ENCODE measurements around the gene NCAPH2. TPM values are rescaled to one million over a fixed set of nuclear protein-coding genes. Genes with fewer than 3 reads are reported as not detected.

The NCAPH2 gene
- total and polyA plus RNA-seq, 2 of the 13 experiments (the other 11 are each of a cell fraction or from before 2014, with no cell fraction given): 28.1 to 64.4 TPM

DNA sequence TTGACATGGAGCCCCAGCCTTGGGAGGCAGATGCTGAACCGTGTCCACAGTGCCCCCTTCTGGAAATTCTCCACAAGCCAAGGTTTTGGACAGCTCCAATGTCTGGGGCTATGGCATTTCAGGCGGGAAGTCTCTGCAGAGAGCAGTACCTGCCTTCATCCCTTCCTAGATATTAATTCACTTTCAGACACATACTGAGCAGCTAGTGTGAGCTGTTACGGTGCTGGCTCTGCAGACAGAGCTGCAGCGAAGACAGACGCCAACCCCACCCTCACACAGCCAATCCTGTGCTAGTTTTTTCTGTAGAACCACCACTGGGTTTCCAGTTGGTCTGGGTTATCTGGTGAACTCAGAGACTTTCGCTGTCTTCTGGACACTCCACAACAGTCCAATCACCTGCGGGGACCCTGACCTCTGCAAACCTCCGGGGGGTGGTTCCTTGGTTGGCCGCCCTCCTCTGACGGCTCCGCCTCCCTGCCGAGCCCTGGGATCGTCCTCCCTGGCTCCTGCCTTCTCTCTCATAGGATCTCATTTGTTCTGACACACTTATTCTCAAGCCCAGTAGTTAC is 9.6 kb upstream of the NCAPH2 start:
- peak overlapping the region in 1 of 3 experiments; percentile 33; a peak in 2 of 6 replicates for H3K4me3 ChIP-seq (replicated peaks in 1 of 3; ENCODE audit: insufficient read depth in 1 of 3, low read depth in 2 of 3, low read length in 3 of 3)
- TF ChIP-seq ZNF501 (CRISPR knock-in tag; IDR thresholded peaks at IDR 0.05): peak; percentile 39; the same call in 1 of the 2 replicates
- TF ChIP-seq, protein P1, sequence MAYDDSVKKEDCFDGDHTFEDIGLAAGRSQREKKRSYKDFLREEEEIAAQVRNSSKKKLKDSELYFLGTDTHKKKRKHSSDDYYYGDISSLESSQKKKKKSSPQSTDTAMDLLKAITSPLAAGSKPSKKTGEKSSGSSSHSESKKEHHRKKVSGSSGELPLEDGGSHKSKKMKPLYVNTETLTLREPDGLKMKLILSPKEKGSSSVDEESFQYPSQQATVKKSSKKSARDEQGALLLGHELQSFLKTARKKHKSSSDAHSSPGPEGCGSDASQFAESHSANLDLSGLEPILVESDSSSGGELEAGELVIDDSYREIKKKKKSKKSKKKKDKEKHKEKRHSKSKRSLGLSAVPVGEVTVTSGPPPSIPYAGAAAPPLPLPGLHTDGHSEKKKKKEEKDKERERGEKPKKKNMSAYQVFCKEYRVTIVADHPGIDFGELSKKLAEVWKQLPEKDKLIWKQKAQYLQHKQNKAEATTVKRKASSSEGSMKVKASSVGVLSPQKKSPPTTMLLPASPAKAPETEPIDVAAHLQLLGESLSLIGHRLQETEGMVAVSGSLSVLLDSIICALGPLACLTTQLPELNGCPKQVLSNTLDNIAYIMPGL (CRISPR knock-in tag; IDR thresholded peaks at IDR 0.05; ENCODE audit: borderline replicate concordance in 1 of 2, low read depth in 1 of 2): peak; percentile 74 to 84
- TF ChIP-seq, protein P2, sequence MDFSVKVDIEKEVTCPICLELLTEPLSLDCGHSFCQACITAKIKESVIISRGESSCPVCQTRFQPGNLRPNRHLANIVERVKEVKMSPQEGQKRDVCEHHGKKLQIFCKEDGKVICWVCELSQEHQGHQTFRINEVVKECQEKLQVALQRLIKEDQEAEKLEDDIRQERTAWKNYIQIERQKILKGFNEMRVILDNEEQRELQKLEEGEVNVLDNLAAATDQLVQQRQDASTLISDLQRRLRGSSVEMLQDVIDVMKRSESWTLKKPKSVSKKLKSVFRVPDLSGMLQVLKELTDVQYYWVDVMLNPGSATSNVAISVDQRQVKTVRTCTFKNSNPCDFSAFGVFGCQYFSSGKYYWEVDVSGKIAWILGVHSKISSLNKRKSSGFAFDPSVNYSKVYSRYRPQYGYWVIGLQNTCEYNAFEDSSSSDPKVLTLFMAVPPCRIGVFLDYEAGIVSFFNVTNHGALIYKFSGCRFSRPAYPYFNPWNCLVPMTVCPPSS (IDR thresholded peaks at IDR 0.05): no peak
- no peak for TF ChIP-seq ZNF629 (CRISPR knock-in tag; conservative IDR thresholded peaks at IDR 0.05)
- TF ChIP-seq ZNF780A (CRISPR knock-in tag; IDR thresholded peaks at IDR 0.05): no peak
- no peak for TF ChIP-seq RBM22 (optimal IDR thresholded peaks at IDR 0.05; ENCODE audit: low read length)
- TF ChIP-seq TARDBP (CRISPR knock-in tag; IDR thresholded peaks at IDR 0.05): peak; percentile 47; the same call in 1 of the 2 replicates
- TF ChIP-seq MED1 (CRISPR knock-in tag; IDR thresholded peaks at IDR 0.05): peak; percentile 45; the same call in 1 of the 2 replicates
- TF ChIP-seq CHD4 (IDR thresholded peaks at IDR 0.05; ENCODE audit: borderline replicate concordance, low read length): 0 out of 2 replicates have a peak, but pooled peaks have one; percentile 31
- TF ChIP-seq HNRNPH1 (optimal IDR thresholded peaks at IDR 0.05; ENCODE audit: low read depth, low read length): no peak
- TF ChIP-seq ZNF44 (CRISPR knock-in tag; IDR thresholded peaks at IDR 0.05): no peak
- peak; percentile 17 for TF ChIP-seq YY1 (IDR thresholded peaks at IDR 0.05; ENCODE audit: insufficient read depth, insufficient replicate concordance, low read depth, low read length)
- peak; percentile 42; the same call in 1 of the 2 replicates for TF ChIP-seq SP5 (CRISPR knock-in tag; IDR thresholded peaks at IDR 0.05; ENCODE audit: borderline replicate concordance, low read depth)
- TF ChIP-seq SNAPC2 (CRISPR knock-in tag; IDR thresholded peaks at IDR 0.05): peak; percentile 66; the same call in 1 of the 2 replicates
- no peak for TF ChIP-seq ZNF678 (CRISPR knock-in tag; IDR thresholded peaks at IDR 0.05)
- TF ChIP-seq NR3C1 (CRISPR knock-in tag; IDR thresholded peaks at IDR 0.05): no peak
- TF ChIP-seq AKAP8 (CRISPR knock-in tag; IDR thresholded peaks at IDR 0.05): no peak
- no peak for TF ChIP-seq ZNF230 (CRISPR knock-in tag; IDR thresholded peaks at IDR 0.05)
- no peak for TF ChIP-seq ZNF83 (CRISPR knock-in tag; IDR thresholded peaks at IDR 0.05; ENCODE audit: borderline replicate concordance)
- TF ChIP-seq ZNF484 (CRISPR knock-in tag; IDR thresholded peaks at IDR 0.05; ENCODE audit: borderline replicate concordance, low read depth): no peak
- no peak for TF ChIP-seq ZIK1 (CRISPR knock-in tag; IDR thresholded peaks at IDR 0.05; ENCODE audit: borderline replicate concordance, low read depth)
- peak; percentile 73 for TF ChIP-seq NR2F6 (IDR thresholded peaks at IDR 0.05)
- TF ChIP-seq NR2F6 (CRISPR knock-in tag; IDR thresholded peaks at IDR 0.05): peak; percentile 75

More for the DNA sequence above, 9.6 kb upstream of the NCAPH2 start:
- Histone ChIP-seq H3K4me1 (ENCODE audit: insufficient read depth, low read length) (peaks cover 32% of the 10 kb centered on the region), H3K36me3 (replicated peaks in 1 of 2; ENCODE audit: control insufficient read depth in 1 of 2, insufficient read depth in 2 of 2, low read length in 2 of 2) (no peaks in the 10 kb centered on the region), H3K9ac (ENCODE audit: insufficient read depth, low read depth, low read length) (no peak overlapping the region), H3K27ac (ENCODE audit: extremely low read length, insufficient read depth, low read length) (peak overlapping the region; percentile 61), H3K4me2 (ENCODE audit: low read depth, low read length) (peak overlapping the region; percentile 62), H2AFZ (ENCODE audit: low read length) (no peak overlapping the region), H3K27me3 (ENCODE audit: control insufficient read depth in 1 of 2, insufficient read depth in 2 of 2, low read length in 2 of 2) (no peaks in the 10 kb centered on the region), H3K9me3 (ENCODE audit: low read length) (no peaks in the 10 kb centered on the region), H4K20me1 (ENCODE audit: insufficient read depth, low read length) (no peaks in the 10 kb centered on the region), H3K79me2 (ENCODE audit: insufficient read depth, low read length) (no peaks in the 10 kb centered on the region)
- ATAC-seq: peak; percentile 93
- peak; percentile 80 for DNase-seq (ENCODE audit: low spot score)
- in situ Hi-C loops (cut with HindIII; ENCODE audit: extremely low pct_ligation_motif_present, low pct_unique_long_range_greater_than_20kb): no loop called here
- POLR2A ChIA-PET: interaction anchor here (0.7 to 3.3 kb wide), 7 partner anchors 9 to 256 kb away, joined by 3 to 15 read pairs (median 5); partner anchors contain the start of genes ADM2, LMF2, MIOX and NCAPH2
- WGBS (ENCODE audit: low lambda C conversion rate): under 1% methylated on average over 12 of the region's 13 CpGs
- CTCF ChIA-PET (ENCODE audit: low intra/inter-chr PET ratio, low total read pairs): interaction anchor here (0.9 to 1.4 kb wide), 4 partner anchors 13 to 247 kb away, joined by 3 to 6 read pairs (median 4); no protein-coding TSS in a partner anchor
- FAIRE-seq: peak; percentile 90
- no TSS peak for BruUV-seq (replicated peaks)
- intact Hi-C loops (cut with micrococcal nuclease; ENCODE audit: unreplicated experiment): loop anchor here (5.0 kb wide), 1 partner anchor 256 kb away; no protein-coding TSS in a partner anchor

Measured in HepG2 (cell line).